ENCODE data around the gene CDH2.

The CDH2 gene

GRCh38 chr18:28176948-28177827, at the start of gene CDH2:
Gene CDH2 (minus strand): TSS chr18:28177130. CDS start chr18:28177022, 108 bp downstream.
- peak within 1 kb of the TSS; percentile 58 for H3K4me3 ChIP-seq (ENCODE audit: low read length)
- no peak for TF ChIP-seq ZNF274 (IDR thresholded peaks at IDR 0.05; ENCODE audit: low read depth, low read length)

GRCh38 chr18:28212060-28212459, 35.1 kb upstream of the CDH2 start:
- TF ChIP-seq ZNF274 (IDR thresholded peaks at IDR 0.05; ENCODE audit: low read depth, low read length), result no peak
- no peak overlapping the region for H3K4me3 ChIP-seq (ENCODE audit: low read length)

GRCh38 chr18:28208712-28209265, 31.9 kb upstream of the CDH2 start:
- no peak for TF ChIP-seq ZNF274 (IDR thresholded peaks at IDR 0.05; ENCODE audit: low read depth, low read length)
- no peak overlapping the region for H3K4me3 ChIP-seq (ENCODE audit: low read length)

GRCh38 chr18:28208268-28208667, 31.3 kb upstream of the CDH2 start:
- no peak overlapping the region for H3K4me3 ChIP-seq (ENCODE audit: low read length)
- TF ChIP-seq ZNF274 (IDR thresholded peaks at IDR 0.05; ENCODE audit: low read depth, low read length), result no peak

- no peak for TF ChIP-seq ZNF274 (IDR thresholded peaks at IDR 0.05; ENCODE audit: low read depth, low read length)
- no peak overlapping the region for H3K4me3 ChIP-seq (ENCODE audit: low read length)
Observed at GRCh38 chr18:28204154-28204553, 27.2 kb upstream of the CDH2 start.

- no peak overlapping the region for H3K4me3 ChIP-seq (ENCODE audit: low read length)
- TF ChIP-seq ZNF274 (IDR thresholded peaks at IDR 0.05; ENCODE audit: low read depth, low read length), result no peak
Observed at GRCh38 chr18:28201056-28201455, 24.1 kb upstream of the CDH2 start.

GRCh38 chr18:28198620-28199019, 21.7 kb upstream of the CDH2 start:
- TF ChIP-seq ZNF274 (IDR thresholded peaks at IDR 0.05; ENCODE audit: low read depth, low read length), result no peak
- H3K4me3 ChIP-seq (ENCODE audit: low read length), result no peak overlapping the region

GRCh38 chr18:28193177-28193778, 16.3 kb upstream of the CDH2 start:
- H3K4me3 ChIP-seq (ENCODE audit: low read length), result no peak overlapping the region
- TF ChIP-seq ZNF274 (IDR thresholded peaks at IDR 0.05; ENCODE audit: low read depth, low read length), result no peak

GRCh38 chr18:28189400-28190239, 12.7 kb upstream of the CDH2 start:
- no peak overlapping the region for H3K4me3 ChIP-seq (ENCODE audit: low read length)
- no peak for TF ChIP-seq ZNF274 (IDR thresholded peaks at IDR 0.05; ENCODE audit: low read depth, low read length)

- no peak overlapping the region for H3K4me3 ChIP-seq (ENCODE audit: low read length)
- no peak for TF ChIP-seq ZNF274 (IDR thresholded peaks at IDR 0.05; ENCODE audit: low read depth, low read length)
Observed at GRCh38 chr18:28185121-28185520, 8.2 kb upstream of the CDH2 start.

- no peak overlapping the region for H3K4me3 ChIP-seq (ENCODE audit: low read length)
- no peak for TF ChIP-seq ZNF274 (IDR thresholded peaks at IDR 0.05; ENCODE audit: low read depth, low read length)
Observed at GRCh38 chr18:28183418-28184078, 6.6 kb upstream of the CDH2 start.

- TF ChIP-seq ZNF274 (IDR thresholded peaks at IDR 0.05; ENCODE audit: low read depth, low read length), result no peak
- no peak overlapping the region for H3K4me3 ChIP-seq (ENCODE audit: low read length)
Observed at GRCh38 chr18:28181616-28182015, 4.7 kb upstream of the CDH2 start.

- no peak overlapping the region; the same call in 1 of the 2 replicates for H3K4me3 ChIP-seq (ENCODE audit: low read length)
- no peak for TF ChIP-seq ZNF274 (IDR thresholded peaks at IDR 0.05; ENCODE audit: low read depth, low read length)
Observed at GRCh38 chr18:28178720-28179119, 1.8 kb upstream of the CDH2 start.
